GM18526 (cell line): ENCODE results near the gene UBE2G2.

Experiments
- POLR2A ChIP-seq: IDR thresholded peaks from 3 replicates; pipeline ENCODE4 v1.6.1; 2011; ENCODE audit not compliant: insufficient read length; ENCODE audit errors: extremely low read depth

The UBE2G2 gene

DNA sequence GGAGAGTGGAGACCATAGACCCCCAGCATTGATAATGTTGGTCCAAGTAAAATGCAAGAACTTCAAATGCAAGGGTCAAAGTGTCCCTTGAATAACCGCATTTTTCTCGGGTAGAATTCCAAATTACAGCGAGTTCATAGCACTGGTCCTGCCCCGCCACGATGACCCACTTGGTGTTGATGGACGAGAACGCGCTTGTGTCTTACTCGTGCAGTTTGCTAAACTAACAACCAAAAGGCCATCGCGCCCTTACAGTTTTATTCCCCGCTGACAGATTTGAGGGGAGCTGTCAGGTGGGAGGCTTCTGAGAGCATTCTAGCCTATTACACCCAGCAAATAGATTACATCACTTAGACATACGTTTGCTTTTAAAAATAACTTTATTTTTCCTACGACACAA lies 72.9 kb downstream of the UBE2G2 start:
- TF ChIP-seq POLR2A, result no peak

DNA sequence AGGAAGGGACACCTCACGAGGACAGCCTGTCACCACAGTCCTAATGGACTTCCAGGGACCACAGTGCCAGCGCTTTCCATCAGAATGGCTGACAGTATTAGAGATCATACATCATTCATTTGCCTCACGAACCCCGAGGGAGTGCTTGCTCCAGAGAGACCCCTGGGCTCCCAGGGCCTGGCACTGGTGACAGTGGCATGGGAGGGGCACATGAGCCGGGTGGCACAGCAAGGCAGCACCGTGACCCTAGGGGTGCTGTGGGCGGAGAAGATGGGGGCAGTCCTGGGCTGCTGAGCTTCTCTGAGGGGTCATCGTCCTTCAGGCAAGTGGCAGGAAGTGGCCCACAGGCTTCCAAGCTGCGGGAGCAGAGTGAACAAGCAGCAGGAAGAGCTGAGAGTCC lies 73.9 kb downstream of the UBE2G2 start:
- TF ChIP-seq POLR2A, result no peak

DNA sequence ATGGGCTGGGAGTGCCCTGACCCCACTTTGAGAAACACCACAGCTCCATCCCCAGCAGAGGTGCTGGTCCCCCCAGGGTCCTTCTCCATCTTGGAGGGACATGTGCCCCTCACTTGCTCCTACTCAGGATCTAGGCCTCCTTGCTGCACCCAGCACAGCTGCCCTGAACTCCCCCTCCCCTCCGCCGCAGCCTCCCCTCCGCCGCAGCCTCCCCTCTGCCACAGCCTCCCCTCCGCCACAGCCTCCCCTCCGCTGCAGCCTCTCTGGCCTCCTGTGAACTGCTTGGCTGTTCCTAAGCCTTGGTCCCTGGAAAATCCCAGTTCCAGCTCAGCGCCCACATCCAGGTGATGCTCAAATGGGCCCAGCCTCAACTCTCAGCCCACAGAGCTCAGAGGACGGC lies 74.3 kb downstream of the UBE2G2 start:
- TF ChIP-seq POLR2A, result no peak

DNA sequence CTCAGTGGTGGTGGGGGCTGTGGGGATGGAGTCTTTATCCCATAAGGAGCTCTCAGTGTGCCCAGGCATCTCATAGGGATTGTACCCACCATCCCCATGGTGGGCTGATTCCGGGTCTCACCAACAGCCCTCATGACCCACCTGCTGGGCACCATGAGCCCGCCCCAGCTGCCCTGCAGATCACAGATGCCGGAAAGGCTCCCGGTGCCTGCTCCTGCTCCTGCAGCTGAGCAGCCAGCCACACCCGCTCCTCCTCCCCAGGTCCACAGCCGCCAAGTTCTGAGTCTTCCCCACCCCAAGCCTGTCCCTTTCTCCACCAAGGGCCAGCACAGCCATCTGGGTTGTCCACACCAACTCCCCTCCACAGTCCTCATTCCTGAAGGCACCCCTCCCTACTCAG lies 74.8 kb downstream of the UBE2G2 start:
- no peak for TF ChIP-seq POLR2A

DNA sequence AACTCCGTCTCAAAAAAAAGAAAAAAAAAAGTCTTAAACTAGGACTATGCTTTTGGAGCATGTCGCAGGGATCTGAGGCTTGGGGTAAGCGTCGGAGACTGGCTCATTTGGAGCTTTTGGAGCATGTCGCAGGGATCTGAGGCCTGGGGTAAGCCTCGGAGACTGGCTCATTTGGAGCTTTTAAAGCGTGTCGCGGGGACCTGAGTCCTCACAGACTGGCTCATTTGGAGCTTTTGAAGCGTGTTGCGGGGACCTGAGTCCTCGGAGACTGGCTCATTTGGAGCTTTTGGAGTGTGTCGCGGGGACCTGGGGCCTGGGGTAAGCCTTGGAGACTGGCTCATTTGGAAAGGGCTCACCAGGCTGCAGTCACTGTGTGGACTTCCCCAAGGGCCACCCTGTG lies 76.7 kb downstream of the UBE2G2 start:
- no peak for TF ChIP-seq POLR2A

DNA sequence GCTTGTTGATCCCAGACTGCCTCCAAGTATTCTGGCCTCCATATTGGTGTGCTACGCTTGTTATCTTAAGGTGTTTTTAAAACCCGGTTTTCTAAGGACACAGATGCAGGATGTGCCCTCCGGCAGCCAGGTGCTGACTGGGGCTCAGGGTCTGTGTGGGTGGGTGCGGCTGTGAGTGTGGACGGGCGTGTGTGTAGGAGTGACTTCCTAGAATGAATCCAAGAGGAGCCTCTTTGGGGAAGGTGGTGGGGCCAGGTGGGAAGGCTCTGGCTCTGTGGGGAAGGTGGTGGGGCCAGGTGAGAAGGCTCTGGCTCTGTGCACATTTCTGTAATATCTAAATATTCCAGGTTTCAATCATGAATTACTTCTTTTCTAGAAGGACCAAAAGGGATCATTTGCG lies 77.4 kb downstream of the UBE2G2 start:
- no peak for TF ChIP-seq POLR2A

DNA sequence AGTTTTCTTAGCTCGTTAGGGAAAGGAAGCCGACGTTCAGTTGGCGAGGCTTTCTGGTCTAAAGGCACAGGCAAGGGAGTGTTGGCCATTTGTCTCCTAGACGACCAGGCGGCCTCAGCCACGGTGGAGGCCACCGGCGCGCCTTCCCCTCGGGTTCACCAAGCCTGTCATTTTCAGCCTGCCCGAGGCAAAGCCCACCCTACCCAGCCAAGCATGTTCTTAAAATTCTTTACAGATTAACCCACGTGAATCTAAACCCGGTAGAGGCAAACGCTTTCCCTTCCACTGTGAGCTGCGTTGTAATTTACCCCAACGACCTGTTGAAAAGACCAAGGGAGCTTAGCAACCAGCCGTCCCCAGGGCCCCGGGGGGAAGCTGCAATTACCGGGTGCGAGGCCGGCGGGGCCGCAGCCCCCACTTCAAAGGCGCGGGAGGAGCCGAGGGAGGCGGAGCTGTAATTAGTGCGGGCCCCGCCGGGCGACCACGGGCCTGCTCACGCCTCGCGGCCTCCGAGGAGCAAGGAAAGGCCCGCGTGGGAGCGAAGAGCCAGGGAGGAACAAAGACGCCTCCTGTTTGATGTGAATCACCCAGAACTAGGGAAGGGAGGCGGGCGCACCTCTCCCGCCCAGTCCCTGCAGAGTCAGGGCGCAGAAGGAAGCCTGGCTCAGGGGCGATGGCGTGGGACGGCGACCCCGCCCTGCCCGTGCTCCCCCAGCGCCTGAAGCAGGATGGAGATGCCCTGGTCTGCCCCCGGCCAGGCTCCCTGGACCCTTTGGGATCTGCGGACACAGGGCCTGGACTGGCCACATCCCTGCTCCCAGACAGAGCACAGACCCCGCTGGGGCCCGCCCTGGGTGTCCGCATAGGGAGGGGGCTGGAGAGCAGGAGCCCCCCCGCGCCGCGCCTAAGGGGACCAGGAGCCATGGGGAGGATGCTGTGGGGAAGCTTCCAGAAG lies 78.2 kb downstream of the UBE2G2 start:
- no peak for TF ChIP-seq POLR2A

DNA sequence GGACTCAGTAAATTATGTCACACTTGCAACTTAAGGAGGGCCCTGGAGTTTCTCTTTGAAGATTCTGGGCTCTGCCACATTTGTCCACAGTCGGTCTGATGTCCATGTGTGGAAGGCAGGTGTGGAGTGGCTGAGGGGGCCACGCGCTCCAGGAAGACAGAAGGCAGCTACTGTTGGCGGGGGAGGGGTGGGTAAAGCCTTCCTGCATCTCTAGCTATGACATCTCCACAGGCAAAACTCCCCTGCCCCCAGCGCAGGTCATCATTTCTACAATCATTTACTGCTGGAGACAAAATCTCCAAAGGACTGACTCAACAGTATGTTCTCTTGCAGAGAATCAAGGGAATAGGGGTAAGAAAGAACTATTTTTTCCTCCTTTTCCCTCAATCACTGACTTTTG lies 78.9 kb downstream of the UBE2G2 start:
- no peak for TF ChIP-seq POLR2A

DNA sequence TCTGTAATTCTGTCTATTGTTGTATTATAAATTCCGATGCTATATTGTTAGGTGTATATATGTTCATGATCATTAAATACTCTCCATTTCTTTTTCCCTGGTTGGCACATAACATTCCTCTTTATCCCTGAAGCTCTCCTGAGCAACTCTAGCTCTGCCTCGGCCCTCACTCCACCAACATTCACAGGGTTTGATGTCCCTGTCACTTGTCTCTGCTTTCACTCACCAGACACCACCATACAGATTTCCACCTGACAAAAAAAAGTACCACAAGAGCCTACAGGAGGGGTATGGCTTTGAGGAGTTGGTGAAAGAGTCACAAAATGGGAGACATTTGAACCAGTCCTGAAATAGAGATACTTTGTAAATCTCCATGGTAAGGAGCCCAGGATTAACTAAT lies 81.5 kb downstream of the UBE2G2 start:
- TF ChIP-seq POLR2A, result no peak
